T-helper 2 cell (primary cell): ENCODE results near the gene FIBP.
"Not testable (repeated sequence)": the region's sequence is repeated elsewhere in the genome, so short reads cannot be mapped to it uniquely, and the experiment has no call there.

Source experiments
- DNase-seq, 5 experiments: peaks; one replicate each; pipeline versions ENCODE4 v3.0.0 to v3.0.0-alpha.2; 2012 to 2022

Gene FIBP

GRCh38 chr11:65857853-65858680 lies 30.2 kb downstream of the FIBP start, which contains the start of gene CFL1:
Gene CFL1 (minus strand): TSS chr11:65858180. CDS start chr11:65858099, 81 bp downstream.
- DNase-seq: peak; percentile 94 to 99 (median 96)

DNA sequence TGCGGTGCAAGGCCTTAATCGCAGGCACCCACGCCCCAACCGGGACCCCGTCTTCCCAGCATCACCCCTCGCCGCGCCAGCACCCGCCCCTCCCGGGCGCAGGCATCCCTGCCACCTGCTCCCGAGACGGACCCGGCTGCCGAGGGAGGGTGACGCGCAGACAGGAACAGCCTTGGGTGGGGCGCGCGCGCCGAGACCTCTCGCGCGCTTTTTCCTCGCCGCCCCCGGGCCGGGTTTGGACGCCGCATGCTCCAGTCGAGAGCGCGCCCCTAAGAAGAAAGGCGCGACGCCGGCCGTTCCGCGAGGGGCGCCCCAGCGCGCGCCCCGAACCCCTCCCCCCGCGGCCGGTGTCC lies 30.8 kb downstream of the FIBP start:
- peak in 4 of 5 experiments; percentile 49 to 76 (median 55) for DNase-seq

DNA sequence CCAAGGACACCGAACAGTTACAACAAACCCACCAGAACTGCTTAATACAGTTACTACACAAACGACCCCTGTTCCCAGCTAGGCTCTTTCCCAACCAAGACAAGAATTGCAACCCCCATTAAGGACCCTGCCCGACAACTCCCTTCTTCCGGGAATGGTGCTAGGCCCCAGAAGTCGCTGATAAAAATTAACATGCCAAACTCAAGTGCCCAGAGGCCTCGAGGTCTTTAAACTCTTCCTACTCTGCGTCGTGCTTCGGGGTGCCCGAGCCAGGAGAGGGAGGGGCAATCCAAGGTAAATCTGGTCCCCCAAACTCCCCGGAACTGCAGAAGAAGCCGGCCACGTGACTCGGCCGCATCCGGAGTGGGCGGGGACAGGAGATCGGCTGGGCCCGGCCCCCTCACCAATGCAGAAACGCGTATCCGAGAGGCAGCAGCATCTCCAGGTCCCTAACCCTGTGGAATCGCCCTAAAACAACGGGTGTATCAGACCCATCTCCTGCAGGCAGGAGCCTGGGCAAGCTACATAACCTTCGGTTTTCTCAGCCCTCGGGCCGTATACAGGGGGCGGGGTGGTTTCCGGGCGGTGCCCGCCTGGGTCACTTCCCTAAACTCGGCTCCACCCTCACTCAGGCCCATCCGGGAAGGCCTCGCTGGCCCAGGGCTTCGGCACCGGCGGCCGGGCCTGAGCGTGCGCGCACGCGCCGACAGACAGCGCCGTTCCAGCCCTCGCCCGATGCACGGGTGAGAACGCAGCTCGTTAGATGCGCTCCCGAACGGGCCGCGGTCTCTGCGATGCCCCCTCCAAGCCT lies 31.4 kb downstream of the FIBP start:
- DNase-seq: peak; percentile 66 to 90 (median 77)

DNA sequence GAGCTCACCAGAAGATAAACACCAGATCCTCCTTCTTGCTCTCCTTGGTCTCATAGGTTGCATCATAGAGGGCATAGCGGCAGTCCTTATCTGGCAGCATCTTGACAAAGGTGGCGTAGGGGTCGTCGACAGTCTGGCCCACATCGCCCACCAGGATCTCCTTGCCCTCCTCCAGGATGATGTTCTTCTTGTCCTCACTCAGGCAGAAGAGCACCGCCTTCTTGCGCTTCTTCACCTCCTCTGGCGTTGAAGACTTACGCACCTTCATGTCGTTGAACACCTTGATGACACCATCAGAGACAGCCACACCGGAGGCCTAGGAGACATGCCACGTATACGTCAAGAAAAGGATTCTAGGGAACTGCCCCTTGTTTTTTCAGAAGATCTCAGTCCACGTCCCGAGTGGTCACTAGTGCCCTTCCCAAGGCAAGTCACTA lies 32.3 kb downstream of the FIBP start:
- no peak for DNase-seq

- no peak for DNase-seq
Measured at GRCh38 chr11:65854852-65855837, 33.1 kb downstream of the FIBP start.

DNA sequence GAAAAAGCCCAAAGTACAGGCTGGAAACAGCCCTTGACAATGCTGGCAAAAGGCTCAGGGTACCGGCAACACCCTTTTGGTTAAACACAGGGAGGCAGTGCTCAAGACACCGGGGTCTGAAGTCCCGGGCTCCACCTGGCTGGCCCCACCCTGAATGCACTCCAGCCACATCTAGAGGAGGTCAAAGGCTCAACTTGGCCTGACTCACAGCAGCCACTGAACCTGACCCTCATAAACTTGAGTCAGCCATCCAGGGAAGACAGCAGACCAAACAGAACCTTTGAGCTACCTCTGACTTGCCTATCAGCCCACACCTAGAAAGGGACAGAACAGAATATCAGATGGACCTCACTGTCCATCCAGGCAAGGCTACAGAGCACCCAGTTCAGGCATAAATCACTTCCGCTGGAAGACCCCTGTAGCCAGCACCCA lies 34.1 kb downstream of the FIBP start:
- DNase-seq: no peak

DNA sequence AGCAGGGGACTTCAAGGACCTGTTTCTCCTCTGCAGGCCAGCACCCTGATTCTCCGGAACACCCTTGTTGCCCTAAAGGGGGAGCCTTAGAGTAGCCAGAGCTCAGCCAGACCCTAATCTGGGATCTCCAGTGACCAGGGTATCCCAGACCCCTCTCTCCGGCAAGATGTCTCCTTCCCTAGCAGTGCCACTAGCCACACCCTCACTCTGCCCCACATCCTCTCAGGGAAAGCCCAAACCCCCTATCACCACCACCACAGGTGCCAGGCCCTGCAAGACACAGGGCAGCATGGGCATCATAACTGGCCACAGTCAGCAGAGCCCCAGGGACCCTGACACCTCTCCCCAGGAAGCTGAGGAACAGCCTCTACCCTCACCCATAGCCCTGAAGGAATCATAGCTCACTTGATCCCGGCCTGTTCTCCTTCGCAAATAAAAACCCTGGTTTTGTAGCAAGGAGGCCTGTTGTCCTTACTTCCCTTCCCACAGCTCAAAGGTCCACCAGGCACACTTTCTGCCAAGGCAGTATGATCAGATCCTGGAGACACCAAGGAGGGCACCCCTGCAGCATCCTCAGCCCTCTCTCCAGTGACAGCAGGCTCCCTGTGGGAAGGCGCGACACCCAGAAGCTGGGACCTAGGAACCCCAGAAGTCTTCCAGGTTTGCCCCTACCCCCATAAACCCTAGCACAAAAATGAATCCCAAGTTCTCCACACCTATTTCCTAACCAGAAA lies 34.9 kb downstream of the FIBP start:
- no peak for DNase-seq

- DNase-seq: no peak
Measured at GRCh38 chr11:65852508-65853245, 35.6 kb downstream of the FIBP start.

DNA sequence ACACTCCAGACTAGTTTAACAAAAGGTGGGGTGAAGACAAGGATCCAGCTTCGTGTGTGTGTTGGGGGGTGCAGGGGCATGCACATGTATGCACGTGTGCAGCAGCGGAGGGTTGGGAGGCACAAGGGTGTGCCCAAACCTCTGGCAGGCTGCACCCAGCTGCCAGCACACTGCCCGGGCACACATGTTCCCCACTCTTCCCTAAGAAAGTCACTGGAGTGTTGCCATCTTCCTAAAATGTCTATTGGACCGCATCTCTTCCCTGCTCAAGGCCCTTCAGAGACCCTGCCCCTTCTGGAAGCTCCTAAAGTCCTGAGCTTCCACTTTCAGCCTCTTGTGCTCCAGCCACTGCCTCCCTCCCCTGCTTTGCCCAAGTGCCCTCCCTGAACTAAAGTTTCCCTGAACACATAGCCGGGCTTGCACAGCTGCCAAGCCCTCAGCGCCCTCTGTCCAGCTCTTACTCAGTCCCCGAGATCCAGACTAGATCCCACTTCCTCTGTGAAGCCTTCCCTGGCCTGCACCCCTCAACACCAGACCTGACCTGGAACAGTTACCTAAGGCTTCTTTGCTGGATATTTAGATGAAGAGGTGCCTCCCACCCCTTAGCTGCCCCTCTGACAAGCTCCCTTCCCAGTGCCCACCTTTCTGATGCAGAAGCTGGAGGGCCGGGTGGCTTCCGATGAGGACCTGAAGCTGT lies 36.3 kb downstream of the FIBP start:
- DNase-seq: no peak

- DNase-seq: no peak
Measured at GRCh38 chr11:65851083-65851579, 37.1 kb downstream of the FIBP start.

GRCh38 chr11:65850217-65851082 lies 37.8 kb downstream of the FIBP start:
- DNase-seq: no peak

DNA sequence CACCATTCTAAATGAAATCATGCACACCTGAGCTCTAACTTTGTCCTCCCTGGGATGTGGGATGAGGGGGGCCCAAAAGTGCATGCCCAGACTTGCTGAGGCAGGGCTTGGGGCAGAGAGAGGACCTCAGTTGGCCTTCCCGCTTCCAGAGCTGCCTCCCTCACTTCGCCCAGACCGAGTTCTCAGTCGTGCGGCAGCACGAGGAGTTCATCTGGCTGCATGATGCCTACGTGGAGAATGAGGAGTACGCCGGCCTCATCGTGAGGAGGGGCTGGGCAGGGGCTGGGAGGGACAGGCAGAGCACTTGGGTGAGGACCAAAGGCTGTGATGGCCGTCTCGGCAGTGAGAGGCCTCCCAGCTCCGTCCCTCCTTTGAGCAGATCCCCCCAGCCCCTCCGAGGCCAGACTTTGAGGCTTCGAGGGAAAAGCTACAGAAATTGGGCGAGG lies 38.5 kb downstream of the FIBP start:
- no peak for DNase-seq

DNA sequence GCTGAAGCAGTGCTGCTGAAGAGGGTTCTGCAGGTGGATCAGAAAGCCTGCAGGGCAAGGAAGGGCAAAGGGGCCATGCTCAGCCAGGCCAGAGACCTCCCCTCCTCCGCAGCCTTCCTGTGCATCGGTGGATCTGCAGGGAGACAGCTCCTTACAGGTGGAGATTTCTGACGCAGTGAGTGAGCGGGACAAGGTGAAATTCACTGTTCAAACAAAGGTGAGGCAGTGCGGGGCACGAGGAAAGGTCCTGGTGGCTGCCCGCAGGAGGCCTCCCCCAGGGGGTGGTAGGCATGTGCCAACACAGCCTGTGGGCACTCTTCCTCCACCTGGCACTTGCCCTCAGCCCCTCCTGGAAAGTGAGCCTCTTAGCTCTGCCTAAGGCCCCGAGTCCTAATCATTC lies 38.9 kb downstream of the FIBP start:
- DNase-seq: no peak

DNA sequence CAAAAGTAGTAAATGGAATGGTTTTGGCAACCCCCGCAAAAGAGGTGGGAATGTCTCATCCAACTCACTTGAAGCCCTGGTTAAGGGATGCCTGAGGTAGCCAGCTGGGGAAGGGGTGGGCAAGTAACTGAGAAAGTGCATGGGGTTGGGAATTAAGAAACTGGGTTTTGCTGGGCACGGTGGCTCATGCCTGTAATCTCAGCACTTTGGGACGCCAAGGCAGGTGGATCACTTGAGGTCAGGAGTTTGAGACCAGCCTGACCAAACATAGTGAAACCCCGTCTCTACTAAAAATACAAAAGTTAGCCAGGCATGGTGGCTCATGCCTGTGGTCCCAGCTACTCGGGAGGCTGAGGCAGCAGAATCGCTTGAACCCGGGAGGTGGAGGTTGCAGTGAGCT lies 39.6 kb downstream of the FIBP start:
- DNase-seq: not testable (repeated sequence)

DNA sequence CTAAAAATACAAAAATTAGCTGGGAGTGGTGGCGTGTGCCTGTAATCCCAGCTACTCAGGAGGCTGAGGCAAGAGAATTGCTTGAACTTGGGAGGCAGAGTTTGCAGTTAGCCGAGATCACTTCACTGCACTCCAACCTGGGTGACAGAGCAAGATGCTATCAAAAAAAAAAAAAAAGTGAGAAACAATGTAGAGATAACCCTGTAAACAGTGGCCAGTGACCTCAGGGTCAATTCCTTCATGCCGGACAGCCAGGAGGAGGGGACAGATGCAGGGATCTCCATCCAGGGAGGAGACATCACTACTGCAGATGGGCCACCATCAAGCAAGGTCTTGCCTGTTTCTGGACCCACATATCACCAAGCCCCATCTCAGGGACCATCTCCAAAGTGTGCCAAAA lies 40.5 kb downstream of the FIBP start:
- DNase-seq: no peak

GRCh38 chr11:65844231-65844872 lies 43.9 kb downstream of the FIBP start:
- DNase-seq: no peak

DNA sequence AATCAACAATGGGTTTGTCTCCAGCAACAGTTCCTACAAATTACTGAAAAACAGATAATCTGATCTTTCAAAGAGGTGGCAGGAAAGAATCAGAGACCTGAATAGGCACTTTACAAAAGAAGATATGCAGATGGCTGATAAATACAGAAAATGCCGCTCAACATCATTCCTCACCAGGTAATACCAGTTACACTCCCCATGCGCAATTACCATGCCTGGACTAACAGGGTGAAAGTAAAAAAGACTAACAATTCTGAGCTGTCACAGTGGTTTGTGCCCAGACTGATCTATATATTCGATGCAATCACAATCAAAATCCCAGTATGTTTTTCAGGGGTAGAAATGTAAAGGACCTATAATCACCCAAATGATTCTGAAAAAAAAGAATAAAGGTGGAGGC lies 44.5 kb downstream of the FIBP start:
- no peak for DNase-seq

DNA sequence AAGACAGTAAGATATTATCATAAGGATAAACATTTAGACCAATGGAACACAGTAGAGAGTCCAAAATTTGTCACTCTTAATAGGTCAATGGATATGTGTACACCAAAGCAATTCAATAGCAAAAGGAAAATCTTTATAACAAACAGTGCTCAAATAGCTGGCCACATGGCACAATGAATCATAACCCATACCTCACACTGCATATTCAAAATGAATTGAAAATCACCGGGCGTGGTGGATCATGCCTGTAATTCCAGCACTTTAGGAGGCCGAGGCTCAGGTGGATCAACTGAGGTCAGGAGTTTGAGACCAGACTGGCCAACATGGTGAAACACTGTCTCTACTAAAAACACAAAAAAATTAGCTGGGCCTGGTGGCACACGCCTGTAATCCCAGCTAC lies 46.1 kb downstream of the FIBP start:
- no peak for DNase-seq

- DNase-seq: no peak
Measured at GRCh38 chr11:65834202-65834601, 54.1 kb downstream of the FIBP start.
